ENCODE data around the gene TMEM245. TPM values are rescaled to one million over a fixed set of nuclear protein-coding genes. Genes with fewer than 3 reads are reported as not detected.

TMEM245 gene
- total RNA-seq, 1 experiment from 2014 or later: 23.7 TPM

- TF ChIP-seq, protein P1, sequence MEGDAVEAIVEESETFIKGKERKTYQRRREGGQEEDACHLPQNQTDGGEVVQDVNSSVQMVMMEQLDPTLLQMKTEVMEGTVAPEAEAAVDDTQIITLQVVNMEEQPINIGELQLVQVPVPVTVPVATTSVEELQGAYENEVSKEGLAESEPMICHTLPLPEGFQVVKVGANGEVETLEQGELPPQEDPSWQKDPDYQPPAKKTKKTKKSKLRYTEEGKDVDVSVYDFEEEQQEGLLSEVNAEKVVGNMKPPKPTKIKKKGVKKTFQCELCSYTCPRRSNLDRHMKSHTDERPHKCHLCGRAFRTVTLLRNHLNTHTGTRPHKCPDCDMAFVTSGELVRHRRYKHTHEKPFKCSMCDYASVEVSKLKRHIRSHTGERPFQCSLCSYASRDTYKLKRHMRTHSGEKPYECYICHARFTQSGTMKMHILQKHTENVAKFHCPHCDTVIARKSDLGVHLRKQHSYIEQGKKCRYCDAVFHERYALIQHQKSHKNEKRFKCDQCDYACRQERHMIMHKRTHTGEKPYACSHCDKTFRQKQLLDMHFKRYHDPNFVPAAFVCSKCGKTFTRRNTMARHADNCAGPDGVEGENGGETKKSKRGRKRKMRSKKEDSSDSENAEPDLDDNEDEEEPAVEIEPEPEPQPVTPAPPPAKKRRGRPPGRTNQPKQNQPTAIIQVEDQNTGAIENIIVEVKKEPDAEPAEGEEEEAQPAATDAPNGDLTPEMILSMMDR (conservative IDR thresholded peaks at IDR 0.05; ENCODE audit: low read depth, low read length): no peak
- no peak for TF ChIP-seq EZH2phosphoT487 (IDR thresholded peaks at IDR 0.05; ENCODE audit: borderline replicate concordance, low read length)
- no peak for TF ChIP-seq EZH2 (IDR thresholded peaks at IDR 0.05; ENCODE audit: low read length, unreplicated experiment)
- Histone ChIP-seq H3K4me2 (ENCODE audit: low read length) (peak overlapping the region; percentile 69), H4K20me1 (ENCODE audit: low read length) (0 out of 2 replicates have a peak, but pooled peaks cover 3% of the 10 kb centered on the region), H3K9me3 (ENCODE audit: low read length) (no peaks in the 10 kb centered on the region), H3K27me3 (ENCODE audit: low read length) (no peaks in the 10 kb centered on the region), H3K4me3 (ENCODE audit: low read length) (0 out of 2 replicates have a peak overlapping the region, but pooled peaks have one; percentile 13), H2AFZ (ENCODE audit: low read length) (no peak overlapping the region), H3F3A (ENCODE audit: low read length, unreplicated experiment) (peaks cover 11% of the 10 kb centered on the region), H3K27ac (ENCODE audit: low read length) (peak overlapping the region; percentile 78), H3K9ac (ENCODE audit: low read length) (peak overlapping the region; percentile 25; the same call in 1 of the 2 replicates), H3K79me2 (ENCODE audit: low read length) (peaks cover 10% of the 10 kb centered on the region; the same call in 1 of the 2 replicates), H3K36me3 (ENCODE audit: low read depth, low read length) (peaks cover 11% of the 10 kb centered on the region; the same call in 1 of the 2 replicates), H3K9me2 (replicated peaks; ENCODE audit: low read length) (no peaks in the 10 kb centered on the region), H3K4me1 (ENCODE audit: insufficient read depth, low read length) (peaks cover 67% of the 10 kb centered on the region)
- peak; percentile 86 for DNase-seq
- BruUV-seq (replicated peaks): no TSS peak
- ATAC-seq: peak; percentile 79
- intact Hi-C loops (cut with micrococcal nuclease): loop anchor here (10.0 kb wide), 1 partner anchor 81 kb away; no protein-coding TSS in a partner anchor
- ChIA-PET POLR2A (ENCODE audit: unreplicated experiment) (interaction anchor here (0.6 kb wide), 1 partner anchor 616 kb away, joined by 5 read pairs; no protein-coding TSS in a partner anchor), CTCF (no interaction called here)
These were observed 83.9 kb downstream of the TMEM245 start for GRCh38 chr9:109035684-109036423.

DNA sequence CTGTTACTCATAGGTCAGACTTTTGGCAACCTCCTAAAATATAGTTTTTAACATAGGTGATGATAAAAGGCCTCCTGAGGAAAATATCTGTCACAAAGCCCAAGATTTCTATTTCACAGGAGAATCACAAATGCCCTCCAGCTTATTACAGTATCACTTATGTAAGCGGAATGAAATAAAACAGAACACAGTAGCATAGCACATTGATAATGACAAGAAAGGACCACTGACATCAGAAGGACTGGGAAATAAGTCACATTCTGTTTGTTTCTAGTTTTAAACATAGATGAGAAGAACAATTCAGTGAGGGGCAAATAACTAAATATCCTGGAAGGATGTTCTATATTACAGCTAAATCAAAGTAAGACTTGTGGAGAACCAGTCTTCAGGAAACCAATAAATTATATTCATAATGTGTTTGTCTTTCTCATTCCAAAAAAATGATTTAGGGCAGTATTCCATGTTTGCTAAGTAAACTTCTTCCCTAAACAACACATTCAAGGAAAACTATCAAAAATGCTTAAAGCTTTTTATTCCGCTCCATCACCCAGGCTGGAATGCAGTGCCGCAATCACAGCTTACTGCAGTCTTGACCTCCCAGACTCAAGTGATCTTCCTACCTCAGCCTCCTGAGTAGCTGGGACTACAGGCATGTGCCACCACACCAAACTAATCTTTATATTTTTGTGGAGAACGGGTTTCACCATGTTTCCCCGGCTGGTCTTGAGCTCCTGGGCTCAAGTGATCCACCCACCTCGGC lies 85.6 kb downstream of the TMEM245 start:
- Histone ChIP-seq H3K79me2 (ENCODE audit: low read length) (peaks cover 10% of the 10 kb centered on the region; the same call in 1 of the 2 replicates), H2AFZ (ENCODE audit: low read length) (no peak overlapping the region), H3F3A (ENCODE audit: low read length, unreplicated experiment) (peaks cover 11% of the 10 kb centered on the region), H3K36me3 (ENCODE audit: low read depth, low read length) (peaks cover 12% of the 10 kb centered on the region; the same call in 1 of the 2 replicates), H3K4me1 (ENCODE audit: insufficient read depth, low read length) (peaks cover 61% of the 10 kb centered on the region), H3K27ac (ENCODE audit: low read length) (peak overlapping the region; percentile 78), H3K27me3 (ENCODE audit: low read length) (no peaks in the 10 kb centered on the region), H3K9ac (ENCODE audit: low read length) (no peak overlapping the region), H3K9me3 (ENCODE audit: low read length) (no peaks in the 10 kb centered on the region), H3K4me2 (ENCODE audit: low read length) (peak overlapping the region; percentile 69), H3K4me3 (ENCODE audit: low read length) (no peak overlapping the region), H4K20me1 (ENCODE audit: low read length) (no peaks in the 10 kb centered on the region), H3K9me2 (replicated peaks; ENCODE audit: low read length) (no peaks in the 10 kb centered on the region)
- TF ChIP-seq EZH2 (IDR thresholded peaks at IDR 0.05; ENCODE audit: low read length, unreplicated experiment): no peak
- TF ChIP-seq, protein P1 (conservative IDR thresholded peaks at IDR 0.05; ENCODE audit: low read depth, low read length): no peak
- TF ChIP-seq EZH2phosphoT487 (IDR thresholded peaks at IDR 0.05; ENCODE audit: borderline replicate concordance, low read length): no peak
- peak; percentile 66 for DNase-seq
- intact Hi-C loops (cut with micrococcal nuclease): loop anchor here (1.0 to 10.0 kb wide), 2 partner anchors 11 to 79 kb away; no protein-coding TSS in a partner anchor
- CTCF ChIA-PET: no interaction called here
- POLR2A ChIA-PET (ENCODE audit: unreplicated experiment): no interaction called here
- ATAC-seq: peak; percentile 58
- no TSS peak for BruUV-seq (replicated peaks)

Data from PC-3 (cell line).